Measurements from ENCODE around the gene CAMK2G.

Gene CAMK2G

GRCh38 chr10:73890261-73890660 is 15.9 kb upstream of the CAMK2G start:
- no peak overlapping the region for H3K27ac ChIP-seq
- no peak for TF ChIP-seq CTCF (conservative IDR thresholded peaks at IDR 0.05)

- H3K27ac ChIP-seq = peak overlapping the region; percentile 81
These were observed 15.1 kb upstream of the CAMK2G start for GRCh38 chr10:73889416-73889815.

- peak overlapping the region; percentile 81 for H3K27ac ChIP-seq
- no peak for TF ChIP-seq CTCF (conservative IDR thresholded peaks at IDR 0.05)
These were observed 14.7 kb upstream of the CAMK2G start for GRCh38 chr10:73889014-73889413.

- H3K27ac ChIP-seq = peak overlapping the region; percentile 81
- no peak for TF ChIP-seq CTCF (conservative IDR thresholded peaks at IDR 0.05)
These were observed 14.2 kb upstream of the CAMK2G start for GRCh38 chr10:73888514-73888913.

- TF ChIP-seq CTCF (conservative IDR thresholded peaks at IDR 0.05) = no peak
- H3K27ac ChIP-seq = peak overlapping the region; percentile 81
These were observed 13.1 kb upstream of the CAMK2G start for GRCh38 chr10:73887294-73888039.

GRCh38 chr10:73886661-73887293 is 12.4 kb upstream of the CAMK2G start:
- H3K27ac ChIP-seq = peak overlapping the region; percentile 81
- TF ChIP-seq CTCF (conservative IDR thresholded peaks at IDR 0.05) = no peak

- H3K27ac ChIP-seq = peak overlapping the region; percentile 81
- peak; percentile 83 for TF ChIP-seq CTCF (conservative IDR thresholded peaks at IDR 0.05)
These were observed 11.8 kb upstream of the CAMK2G start for GRCh38 chr10:73886085-73886529.

GRCh38 chr10:73884017-73884416 is 9.7 kb upstream of the CAMK2G start:
- H3K27ac ChIP-seq = no peak overlapping the region

More at GRCh38 chr10:73884017-73884416, 9.7 kb upstream of the CAMK2G start:
- TF ChIP-seq CTCF (conservative IDR thresholded peaks at IDR 0.05) = no peak
